ENCODE results near the gene RPS6KA2. TPM values are rescaled to one million over a fixed set of nuclear protein-coding genes. Genes with fewer than 3 reads are reported as not detected.
A peak's percentile ranks its signal among the peaks of the same experiment; 100 is the strongest.
"Not testable (repeated sequence)": the region's sequence is repeated elsewhere in the genome, so short reads cannot be mapped to it uniquely, and the experiment has no call there.

The RPS6KA2 gene
- total and polyA plus RNA-seq, 2 experiments from 2014 or later, result 19.3 to 24.0 TPM

DNA sequence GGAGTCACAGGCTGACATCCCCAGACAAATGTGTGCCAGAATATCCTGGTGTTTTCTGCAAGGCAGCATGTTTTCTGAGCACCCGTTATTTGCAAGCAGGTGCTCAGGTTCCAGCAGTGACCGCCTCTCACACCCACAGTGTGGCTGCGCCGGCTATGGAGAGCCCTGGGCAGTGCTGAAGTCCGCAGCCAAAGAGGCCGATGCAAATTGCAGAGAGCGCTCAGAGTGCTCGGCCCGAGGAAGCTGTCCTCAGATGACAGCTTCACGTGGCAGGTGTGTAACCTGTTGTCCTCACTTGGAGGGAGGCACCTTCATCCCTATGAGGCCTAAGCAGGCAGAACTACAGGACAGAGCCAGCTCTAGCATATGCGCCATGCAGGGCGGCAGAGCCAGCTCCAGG lies 220.9 kb downstream of the RPS6KA2 start:
- TF ChIP-seq, protein P1, sequence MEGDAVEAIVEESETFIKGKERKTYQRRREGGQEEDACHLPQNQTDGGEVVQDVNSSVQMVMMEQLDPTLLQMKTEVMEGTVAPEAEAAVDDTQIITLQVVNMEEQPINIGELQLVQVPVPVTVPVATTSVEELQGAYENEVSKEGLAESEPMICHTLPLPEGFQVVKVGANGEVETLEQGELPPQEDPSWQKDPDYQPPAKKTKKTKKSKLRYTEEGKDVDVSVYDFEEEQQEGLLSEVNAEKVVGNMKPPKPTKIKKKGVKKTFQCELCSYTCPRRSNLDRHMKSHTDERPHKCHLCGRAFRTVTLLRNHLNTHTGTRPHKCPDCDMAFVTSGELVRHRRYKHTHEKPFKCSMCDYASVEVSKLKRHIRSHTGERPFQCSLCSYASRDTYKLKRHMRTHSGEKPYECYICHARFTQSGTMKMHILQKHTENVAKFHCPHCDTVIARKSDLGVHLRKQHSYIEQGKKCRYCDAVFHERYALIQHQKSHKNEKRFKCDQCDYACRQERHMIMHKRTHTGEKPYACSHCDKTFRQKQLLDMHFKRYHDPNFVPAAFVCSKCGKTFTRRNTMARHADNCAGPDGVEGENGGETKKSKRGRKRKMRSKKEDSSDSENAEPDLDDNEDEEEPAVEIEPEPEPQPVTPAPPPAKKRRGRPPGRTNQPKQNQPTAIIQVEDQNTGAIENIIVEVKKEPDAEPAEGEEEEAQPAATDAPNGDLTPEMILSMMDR (IDR thresholded peaks at IDR 0.05; ENCODE audit: low read depth, low read length), result no peak
- Histone ChIP-seq H3K9me3 (ENCODE audit: low read depth) (no peaks in the 10 kb centered on the region), H3K4me3 (no peak overlapping the region), H3K36me3 (no peaks in the 10 kb centered on the region), H3K4me1 (ENCODE audit: low read depth) (no peaks in the 10 kb centered on the region), H3K27ac (no peak overlapping the region), H3K27me3 (no peaks in the 10 kb centered on the region)
- no peak for DNase-seq (ENCODE audit: low read depth in 1 of 2, low spot score in 1 of 2)

DNA sequence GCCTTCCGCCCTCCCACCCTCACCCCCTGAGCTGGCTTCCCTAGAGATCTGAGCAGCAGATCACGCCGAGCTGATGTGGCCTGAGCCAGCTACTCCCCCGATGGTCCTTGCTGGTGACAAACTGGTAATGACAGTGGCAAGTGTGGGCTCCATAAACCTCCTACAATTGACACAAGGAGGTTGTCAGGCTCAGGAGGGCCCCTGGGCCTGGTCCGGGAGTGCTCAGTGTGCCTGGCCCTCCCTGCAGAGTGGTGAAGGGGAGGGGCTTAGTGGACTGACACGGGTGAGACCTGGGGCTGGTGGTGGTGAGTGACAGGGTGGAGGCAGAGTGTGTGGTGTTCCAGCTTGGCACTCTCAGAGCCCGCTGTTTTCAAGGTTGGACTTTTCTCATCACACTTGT lies 221.7 kb downstream of the RPS6KA2 start:
- no peaks in the 10 kb centered on the region for H3K4me1 ChIP-seq (ENCODE audit: low read depth)
- DNase-seq (ENCODE audit: low read depth in 1 of 2, low spot score in 1 of 2), result no peak
- no peaks in the 10 kb centered on the region for H3K36me3 ChIP-seq
- no peaks in the 10 kb centered on the region for H3K9me3 ChIP-seq (ENCODE audit: low read depth)
- no peak overlapping the region for H3K4me3 ChIP-seq
- no peaks in the 10 kb centered on the region for H3K27me3 ChIP-seq
- H3K27ac ChIP-seq, result no peak overlapping the region
- TF ChIP-seq, protein P1 (IDR thresholded peaks at IDR 0.05; ENCODE audit: low read depth, low read length), result no peak

DNA sequence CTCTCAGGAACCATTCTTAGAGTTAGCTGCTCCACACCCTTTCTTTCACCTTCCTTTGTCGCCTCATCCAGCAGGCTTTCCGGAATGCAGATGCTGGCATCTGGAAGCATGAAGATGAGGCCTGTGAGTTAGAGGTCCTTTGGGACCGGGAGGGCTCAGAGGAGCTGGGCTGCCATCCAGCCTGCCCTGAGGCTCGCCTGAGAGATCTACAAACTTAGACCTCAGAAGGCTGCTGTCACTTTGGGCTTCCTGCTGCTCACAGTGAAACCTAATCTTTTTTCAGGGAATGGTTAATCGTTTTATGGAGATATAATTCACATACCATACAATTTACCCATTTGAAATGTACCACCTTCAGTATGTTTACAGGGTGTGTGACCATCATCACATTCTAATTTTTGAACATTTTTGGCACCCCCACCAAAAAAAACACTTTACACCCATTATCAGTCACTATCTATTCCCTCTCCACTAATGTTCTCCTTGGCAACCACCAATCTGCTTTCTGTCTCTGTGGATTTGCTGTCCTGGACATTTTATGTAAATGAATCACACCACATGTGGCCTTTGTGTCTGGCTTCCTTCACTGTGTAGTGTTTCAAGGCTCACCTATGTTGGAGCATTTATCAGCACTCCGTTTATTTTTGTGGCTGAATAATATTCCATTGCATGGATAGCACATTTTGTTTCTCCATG lies 224.3 kb downstream of the RPS6KA2 start:
- Histone ChIP-seq H3K9me3 (ENCODE audit: low read depth) (no peaks in the 10 kb centered on the region), H3K27ac (no peak overlapping the region), H3K4me3 (no peak overlapping the region), H3K36me3 (no peaks in the 10 kb centered on the region), H3K4me1 (ENCODE audit: low read depth) (no peaks in the 10 kb centered on the region), H3K27me3 (no peaks in the 10 kb centered on the region)
- peak in 1 of 2 donors; percentile 57 for DNase-seq (ENCODE audit: low read depth in 1 of 2, low spot score in 1 of 2)
- TF ChIP-seq, protein P1 (IDR thresholded peaks at IDR 0.05; ENCODE audit: low read depth, low read length), result no peak

- H3K27me3 ChIP-seq; H3K27ac ChIP-seq; H3K36me3 ChIP-seq; H3K4me3 ChIP-seq; H3K4me1 ChIP-seq (ENCODE audit: low read depth); H3K9me3 ChIP-seq (ENCODE audit: low read depth): not testable (repeated sequence)
- TF ChIP-seq, protein P1 (IDR thresholded peaks at IDR 0.05; ENCODE audit: low read depth, low read length), result peak; percentile 69
- peak; percentile 82 to 84 for DNase-seq (ENCODE audit: low read depth in 1 of 2, low spot score in 1 of 2)
Measured at GRCh38 chr6:166400649-166401250, 226.3 kb downstream of the RPS6KA2 start.

DNA sequence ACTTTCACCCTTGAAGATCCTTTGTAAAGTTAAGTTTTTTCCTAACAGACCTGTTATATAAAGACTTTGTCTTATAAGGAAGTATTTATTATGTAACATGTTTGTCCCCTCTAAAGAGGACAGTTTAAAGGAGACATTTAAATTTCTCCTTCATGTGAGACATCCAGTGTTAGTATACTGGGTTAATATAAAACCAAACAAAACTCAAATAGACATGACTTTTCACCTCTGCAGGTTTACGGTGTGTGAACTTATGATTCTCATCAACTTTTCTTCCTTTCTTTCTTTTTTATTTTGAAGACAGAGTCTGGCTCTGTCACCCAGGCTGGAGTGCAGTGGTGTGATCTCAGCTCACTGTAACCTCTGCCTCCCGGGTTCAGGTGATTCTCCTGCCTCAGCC lies 226.9 kb downstream of the RPS6KA2 start:
- H3K27me3 ChIP-seq, result no peaks in the 10 kb centered on the region

More for the DNA sequence above, 226.9 kb downstream of the RPS6KA2 start:
- no peaks in the 10 kb centered on the region for H3K4me1 ChIP-seq (ENCODE audit: low read depth)
- H3K9me3 ChIP-seq (ENCODE audit: low read depth), result no peaks in the 10 kb centered on the region
- TF ChIP-seq, protein P1 (IDR thresholded peaks at IDR 0.05; ENCODE audit: low read depth, low read length), result no peak
- no peak for DNase-seq (ENCODE audit: low read depth in 1 of 2, low spot score in 1 of 2)
- no peak overlapping the region for H3K4me3 ChIP-seq
- no peak overlapping the region for H3K27ac ChIP-seq
- no peaks in the 10 kb centered on the region for H3K36me3 ChIP-seq
